EH (cell line): ENCODE results near the gene AHRR.

ENCODE experiments used
- DNase-seq: peaks from one replicate; pipeline ENCODE4 v3.0.0-alpha.2; 2015; ENCODE audit warnings: low read depth

Gene AHRR

DNA sequence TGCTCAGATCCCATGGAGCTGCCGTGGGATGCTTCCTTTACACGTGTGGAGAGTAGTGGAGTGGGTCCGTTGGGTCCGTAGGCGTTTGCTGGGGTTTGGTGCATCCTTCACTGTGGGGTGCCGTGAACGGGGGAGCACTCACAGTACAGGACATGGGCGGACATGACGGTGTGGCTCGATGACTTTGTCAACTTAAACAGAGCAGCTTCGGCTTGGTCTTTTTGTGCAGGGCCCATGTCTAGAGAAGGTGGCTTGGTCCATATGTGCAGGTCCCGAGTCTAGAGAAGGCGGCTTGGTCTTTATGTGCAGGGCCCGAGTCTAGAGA, 95.1 kb downstream of the AHRR start:
- DNase-seq: no peak

DNA sequence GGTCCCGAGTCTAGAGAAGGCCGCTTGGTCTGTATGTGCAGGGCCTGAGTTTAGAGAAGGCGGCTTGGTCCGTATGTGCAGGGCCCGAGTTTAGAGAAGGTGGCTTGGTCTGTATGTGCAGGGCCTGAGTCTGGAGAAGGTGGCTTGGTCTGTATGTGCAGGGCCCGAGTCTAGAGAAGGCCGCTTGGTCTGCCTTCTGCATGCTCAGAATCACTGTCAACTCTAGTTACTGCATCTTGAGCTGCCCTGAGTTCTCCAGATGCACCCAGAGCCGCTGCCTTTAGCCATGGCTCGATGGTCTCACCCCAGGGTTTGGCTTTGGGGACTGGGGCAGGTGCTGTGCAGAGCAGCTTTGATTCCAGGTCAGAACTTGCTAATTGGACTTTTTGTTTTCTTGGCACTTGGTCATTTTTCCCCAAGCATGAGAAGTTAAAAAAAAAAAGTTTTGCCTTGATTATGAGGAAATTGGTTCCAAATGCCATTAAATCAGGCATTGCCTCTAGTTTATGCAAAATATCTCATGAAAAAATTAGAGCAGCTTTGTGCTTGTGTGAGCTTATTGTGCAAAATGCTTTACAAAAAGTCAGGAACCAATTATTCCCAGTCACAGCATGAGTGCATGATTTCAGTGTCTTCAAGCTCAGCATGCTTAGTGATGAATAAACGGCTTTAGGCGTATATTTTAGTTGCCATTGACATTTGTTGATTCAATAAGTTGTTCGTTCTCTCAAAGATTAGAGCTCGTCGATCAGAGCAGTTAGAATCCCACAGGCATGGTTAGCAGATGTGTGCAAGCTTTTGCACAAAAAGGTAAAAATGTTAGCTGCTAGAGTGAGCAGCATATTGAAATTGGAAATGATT, 96.0 kb downstream of the AHRR start:
- DNase-seq: no peak

DNA sequence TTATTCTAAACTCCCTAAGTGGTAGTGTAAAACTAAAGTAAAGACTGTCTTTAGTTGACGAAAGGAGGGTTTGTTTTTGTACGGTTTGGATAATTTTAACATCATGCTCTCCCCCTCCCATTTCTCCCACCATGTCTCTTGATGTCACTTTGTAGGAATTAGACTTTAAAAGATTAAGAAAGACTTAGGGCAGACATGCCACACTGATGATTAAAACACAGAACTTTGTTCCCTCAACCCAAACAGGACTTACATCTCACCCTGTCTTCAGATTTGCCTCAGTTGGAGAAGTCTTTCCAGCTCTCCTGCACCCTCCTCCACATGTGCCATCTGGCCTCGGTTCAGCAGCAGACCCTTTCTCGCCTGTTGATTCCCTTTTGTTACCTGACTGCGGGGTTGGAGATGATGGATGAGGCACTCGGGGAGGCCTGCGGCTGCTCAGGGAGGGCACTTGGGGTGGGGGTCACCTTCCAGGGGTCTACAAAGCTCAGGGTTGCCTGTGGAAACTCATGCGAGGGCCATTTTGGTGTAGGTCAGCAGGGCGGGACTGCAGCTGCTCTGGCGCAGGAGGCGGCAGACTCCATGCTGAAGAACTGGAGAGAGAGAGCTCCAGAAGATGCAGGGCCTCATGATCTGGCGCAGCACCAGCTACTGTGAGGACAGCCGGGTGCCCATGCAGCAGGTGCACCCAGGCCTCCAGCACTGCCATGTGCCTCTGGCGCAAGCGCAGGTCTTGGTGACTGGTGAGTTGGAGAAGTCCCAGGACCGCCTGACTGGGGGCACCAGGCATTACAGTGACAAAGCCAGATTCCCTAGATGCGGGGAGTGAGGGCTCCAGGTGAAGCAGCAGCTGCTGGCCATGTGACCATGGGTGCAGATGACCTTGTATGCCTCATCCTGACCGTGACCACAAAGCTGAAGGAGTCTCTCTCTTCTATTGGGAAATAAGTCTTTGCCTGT, 96.9 kb downstream of the AHRR start:
- DNase-seq: peak; percentile 44

- DNase-seq: no peak
Observed at GRCh38 chr5:419970-420369, 98.5 kb downstream of the AHRR start.

DNA sequence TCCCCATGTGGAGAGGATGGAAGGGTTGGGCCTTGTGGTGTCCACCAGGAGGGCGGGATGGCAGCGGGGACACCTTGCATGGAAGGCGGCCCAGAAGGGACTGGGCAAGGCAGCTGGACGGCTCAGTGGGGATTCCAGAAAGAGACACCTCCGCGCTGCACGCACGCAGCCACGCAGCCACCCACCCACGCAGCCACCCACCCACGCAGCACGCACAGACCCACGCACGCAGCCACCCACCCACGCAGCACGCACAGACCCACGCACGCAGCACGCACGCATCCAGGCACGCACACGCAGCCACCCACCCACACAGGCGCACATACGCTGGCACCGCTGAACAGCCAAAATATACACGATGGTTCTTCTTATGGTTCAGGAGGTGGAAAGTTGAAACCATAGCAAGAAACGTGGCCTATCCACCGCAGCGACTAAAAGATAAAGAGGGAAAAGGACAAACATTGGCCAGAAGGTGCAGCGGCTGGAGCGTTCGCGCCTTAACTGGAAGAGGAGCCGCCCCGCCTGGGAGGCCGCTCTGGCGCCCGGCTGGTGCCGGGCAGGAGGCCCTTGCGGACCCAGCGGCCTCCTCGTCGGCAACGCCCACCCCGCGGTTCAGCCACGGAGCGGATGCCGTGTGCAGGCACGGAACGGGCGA, 99.2 kb downstream of the AHRR start:
- no peak for DNase-seq

DNA sequence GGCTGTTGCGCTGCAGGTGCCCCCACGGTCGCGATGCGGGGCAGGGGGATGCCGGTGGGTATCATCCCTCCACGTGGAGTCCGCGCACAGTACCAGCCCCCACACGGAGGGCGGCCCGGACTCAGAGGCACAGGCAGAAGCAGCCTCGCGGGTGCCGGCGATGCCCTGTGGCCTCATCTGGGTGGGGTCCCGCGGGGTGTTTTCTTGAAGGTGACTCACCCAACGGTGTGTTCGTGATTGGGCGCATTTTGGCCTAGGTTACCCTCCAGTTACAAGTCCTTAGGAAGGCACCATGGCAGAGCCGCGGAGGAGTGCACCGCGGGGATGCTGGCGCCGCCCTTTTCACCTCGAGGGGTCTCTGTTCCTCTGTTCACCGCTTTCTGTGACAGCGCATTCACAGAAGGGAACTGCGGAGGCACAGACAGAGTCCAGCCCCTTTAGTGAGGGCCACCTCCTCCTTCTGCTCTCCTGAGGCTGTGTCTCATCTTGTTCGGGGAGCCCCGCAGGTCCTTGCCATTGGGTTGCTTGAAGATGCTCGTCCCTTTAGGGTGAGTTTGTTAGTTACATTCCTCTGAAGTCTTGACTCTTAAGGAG, 99.9 kb downstream of the AHRR start:
- DNase-seq: no peak

- DNase-seq: no peak
Observed at GRCh38 chr5:421901-422300, 100.4 kb downstream of the AHRR start.

- DNase-seq: no peak
Observed at GRCh38 chr5:422323-423232, 101.1 kb downstream of the AHRR start.

GRCh38 chr5:423233-423565, 101.7 kb downstream of the AHRR start:
- DNase-seq: no peak

DNA sequence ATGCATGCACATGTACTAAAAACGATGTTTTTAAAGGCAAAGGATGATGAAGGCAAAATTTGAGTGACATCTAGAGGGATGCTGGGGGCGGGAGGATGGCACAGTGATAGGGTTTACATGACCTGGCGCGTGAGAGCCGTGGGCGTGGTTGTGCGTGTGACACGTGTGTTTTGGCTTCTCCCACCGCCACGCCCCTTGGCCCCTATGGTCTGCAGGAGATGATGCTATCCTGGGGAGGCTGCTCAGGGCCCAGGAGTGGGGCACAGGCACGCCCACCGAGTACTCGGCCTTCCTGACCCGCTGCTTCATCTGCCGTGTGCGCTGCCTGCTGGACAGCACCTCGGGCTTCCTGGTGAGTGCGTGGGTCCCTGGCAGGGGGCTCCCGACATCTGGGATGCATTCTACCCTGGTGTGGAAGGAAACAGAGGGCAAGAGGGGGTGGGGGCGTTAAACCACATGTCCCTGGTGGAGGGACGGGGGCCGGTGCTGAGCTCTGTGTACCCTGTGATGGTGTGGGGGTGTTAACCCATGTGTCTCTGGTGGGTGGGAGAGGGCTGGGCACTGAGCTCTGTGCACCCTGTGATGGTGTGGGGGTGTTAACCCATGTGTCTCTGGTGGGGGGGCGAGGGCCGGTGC, 102.2 kb downstream of the AHRR start:
- no peak for DNase-seq

GRCh38 chr5:424301-425110, 103.0 kb downstream of the AHRR start:
- DNase-seq: peak; percentile 82

DNA sequence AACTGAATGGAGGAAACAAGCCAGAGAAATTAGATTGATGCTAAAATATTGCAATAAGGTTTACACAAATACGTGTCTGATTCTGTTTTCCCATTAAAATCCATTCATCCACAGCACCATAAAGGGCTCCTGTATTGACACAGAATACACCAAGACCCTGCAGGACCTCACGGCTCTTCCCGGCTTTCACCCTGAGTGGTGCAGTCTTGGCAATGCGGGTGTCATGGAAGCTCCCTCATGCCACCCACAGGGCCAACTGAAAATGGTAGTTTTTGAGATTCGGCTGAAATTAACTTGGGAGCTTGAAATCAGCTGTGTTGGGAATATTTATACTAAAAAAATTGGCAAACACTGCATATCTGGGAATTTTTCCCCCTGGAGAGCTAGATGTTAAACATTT, 104.2 kb downstream of the AHRR start:
- DNase-seq: no peak

GRCh38 chr5:426392-426976, 105.0 kb downstream of the AHRR start:
- DNase-seq: no peak

DNA sequence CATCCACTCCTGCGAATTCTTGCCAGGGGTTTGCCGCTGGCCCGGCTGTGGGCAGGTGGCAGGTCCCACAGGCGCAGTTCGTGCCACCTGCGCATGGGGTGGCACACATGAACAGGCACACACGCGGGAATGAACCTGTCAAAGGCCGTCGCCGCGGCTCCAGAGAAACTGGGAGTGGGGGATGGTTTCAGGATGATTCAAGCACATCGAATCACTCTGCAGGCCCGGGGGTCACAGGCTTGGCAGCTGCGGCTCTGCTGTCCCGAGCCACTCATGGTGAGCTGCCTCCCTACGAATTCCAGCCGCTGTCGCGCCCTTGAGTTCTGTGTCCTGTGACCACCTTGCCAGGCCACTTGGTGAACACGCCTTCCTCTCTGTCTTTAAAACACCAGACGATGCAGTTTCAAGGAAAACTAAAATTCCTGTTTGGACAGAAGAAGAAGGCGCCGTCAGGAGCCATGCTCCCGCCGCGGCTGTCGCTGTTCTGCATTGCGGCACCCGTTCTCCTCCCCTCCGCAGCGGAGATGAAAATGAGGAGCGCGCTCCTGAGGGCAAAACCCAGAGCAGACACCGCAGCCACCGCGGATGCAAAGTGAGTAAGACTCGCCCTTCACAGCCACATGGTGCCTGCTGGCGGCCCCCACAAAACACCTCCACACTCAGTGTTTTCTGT, 106.0 kb downstream of the AHRR start:
- no peak for DNase-seq

DNA sequence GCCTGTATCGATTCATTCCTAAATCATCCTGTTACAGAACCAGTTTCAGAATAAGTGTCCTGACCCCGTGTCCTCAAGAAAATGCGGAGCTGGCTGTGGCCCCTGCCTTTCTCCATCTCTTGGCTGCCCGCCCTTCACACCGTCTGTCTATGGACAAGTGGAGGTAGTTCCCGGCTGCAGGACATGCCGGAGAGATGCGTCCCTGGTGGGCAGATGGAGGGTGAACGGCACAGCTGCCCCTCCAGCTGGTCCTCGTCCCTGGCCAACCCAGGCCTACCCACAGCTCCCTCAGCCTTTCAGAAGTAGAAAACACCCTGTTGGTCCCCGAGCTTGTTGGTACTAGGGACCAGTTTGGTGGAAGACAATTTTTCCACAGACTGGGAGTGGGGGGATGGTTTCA, 106.7 kb downstream of the AHRR start:
- no peak for DNase-seq

DNA sequence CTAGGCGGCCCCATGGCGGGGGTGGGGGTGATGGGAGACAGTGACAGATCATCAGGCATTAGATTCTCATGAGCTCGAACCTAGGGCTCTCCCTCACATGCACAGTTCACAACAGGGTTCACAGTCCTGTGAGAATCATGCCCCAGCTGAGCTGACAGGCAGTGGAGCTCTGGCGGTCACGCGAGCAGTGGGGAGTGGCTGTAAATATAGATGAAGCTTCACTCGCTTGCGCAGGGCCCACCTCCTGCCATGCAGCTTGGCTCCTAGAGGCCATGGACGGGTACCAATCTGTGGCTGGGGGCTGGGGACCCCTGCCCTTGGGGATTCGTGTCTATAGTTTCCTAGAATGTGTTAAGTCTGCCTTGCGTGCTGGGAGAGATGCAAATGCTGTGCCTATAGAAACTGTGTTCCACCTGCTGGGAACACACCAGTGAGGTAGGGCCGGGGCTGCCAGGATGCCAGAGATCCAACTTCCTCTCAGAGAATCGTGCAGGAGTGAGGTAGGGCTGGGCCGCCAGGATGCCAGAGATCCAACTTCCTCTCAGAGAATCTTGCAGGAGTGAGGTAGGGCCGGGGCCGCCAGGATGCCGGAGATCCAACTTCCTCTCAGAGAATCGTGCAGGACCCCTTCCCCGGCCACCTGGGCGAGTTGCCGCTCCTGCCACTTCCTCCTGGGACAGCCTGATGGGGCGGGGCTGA, 107.4 kb downstream of the AHRR start:
- DNase-seq: no peak

- peak; percentile 89 for DNase-seq
Observed at GRCh38 chr5:429453-430188, 108.1 kb downstream of the AHRR start.
